Middle frontal gyrus (tissue), 1 donor: Measurements from ENCODE around the gene FHIT.
"Not testable (repeated sequence)": the region's sequence is repeated elsewhere in the genome, so short reads cannot be mapped to it uniquely, and the experiment has no call there.

ENCODE experiments used
- DNase-seq: peaks from one replicate; pipeline ENCODE4 v3.0.0-alpha.2; 2015; ENCODE audit warnings: low spot score; ENCODE audit errors: extremely low spot score

The FHIT gene

DNA sequence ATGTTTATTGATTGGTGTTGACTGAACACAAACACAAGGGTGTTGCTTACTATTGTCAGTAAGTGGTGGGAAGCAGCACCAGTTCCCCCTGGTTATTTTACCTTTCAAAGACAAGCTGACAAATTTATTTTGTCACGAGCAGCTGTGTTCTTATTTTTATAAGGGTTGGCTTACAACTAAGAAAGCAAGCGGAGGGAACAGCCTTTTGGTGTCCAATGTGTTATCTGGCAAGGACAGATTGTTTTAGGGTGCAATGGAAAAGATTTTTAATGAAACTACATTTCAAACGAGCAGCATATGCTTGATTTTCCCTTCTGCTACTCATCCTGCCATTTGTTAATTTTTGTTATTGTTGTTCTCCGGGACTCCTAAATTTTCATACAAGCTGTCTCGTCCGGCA is 1280.9 kb downstream of the FHIT start:
- no peak for DNase-seq

DNA sequence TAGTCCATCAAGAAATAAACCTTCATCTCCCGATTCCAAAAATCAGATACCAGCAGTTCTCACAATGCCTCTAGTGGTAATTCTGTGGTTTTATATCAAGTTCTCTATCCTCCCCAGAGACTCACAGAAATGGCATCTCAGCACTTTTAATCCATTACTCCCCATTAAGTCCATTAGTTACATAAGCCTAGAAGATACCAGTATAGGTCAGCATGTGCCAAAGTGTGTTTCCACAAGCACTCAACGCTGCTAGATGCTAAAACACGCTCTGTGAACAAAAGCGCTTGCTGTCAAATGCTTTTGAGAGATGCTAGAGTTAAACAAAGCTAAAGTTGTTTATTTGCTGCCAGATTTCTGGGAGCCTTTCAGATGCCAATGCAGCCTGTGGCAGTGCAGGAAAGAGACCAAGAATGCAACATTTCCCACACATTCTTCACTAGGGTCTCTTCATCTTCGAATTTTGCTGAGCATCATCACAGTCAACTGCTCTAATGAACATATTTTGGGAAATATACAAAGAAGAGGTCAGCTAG is 1282.7 kb downstream of the FHIT start:
- no peak for DNase-seq

DNA sequence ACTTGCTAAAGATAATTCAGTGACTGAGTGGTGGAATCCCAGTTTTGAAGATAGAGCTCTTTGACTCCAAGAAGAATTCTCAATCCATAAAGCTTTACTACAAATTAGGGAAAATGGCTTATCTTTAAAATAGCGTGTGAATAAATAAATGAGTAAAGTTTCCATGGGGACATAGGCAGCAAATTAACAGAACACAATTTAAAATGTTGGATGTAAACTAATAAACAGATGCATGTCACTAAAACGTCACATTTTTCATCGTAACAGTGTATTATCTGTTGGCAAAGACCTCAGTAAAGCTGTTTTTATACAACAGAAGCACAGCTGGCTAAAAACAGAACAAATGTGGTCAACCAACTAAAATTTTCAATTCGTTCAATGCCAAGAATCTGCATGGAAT is 1287.6 kb downstream of the FHIT start:
- DNase-seq: no peak

DNA sequence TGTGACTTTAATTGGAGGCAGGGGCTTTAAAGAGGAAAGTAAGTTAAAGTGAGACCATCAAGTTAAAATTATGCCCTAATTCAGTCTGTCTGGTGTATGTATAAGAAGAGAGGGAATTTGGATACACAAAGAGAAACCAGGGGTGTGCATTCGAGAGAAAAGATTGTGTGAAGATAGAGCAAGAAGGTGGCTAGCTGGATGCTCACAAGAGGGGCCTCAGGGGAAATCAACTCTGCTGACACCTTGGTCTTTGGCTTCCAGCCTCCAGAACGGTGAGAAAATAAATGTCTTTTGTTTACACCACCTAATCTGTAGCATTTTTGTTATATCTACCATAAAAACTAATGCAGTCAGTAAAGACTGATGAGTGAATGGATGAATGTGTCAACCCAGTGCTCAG is 1294.1 kb downstream of the FHIT start:
- DNase-seq: no peak

DNA sequence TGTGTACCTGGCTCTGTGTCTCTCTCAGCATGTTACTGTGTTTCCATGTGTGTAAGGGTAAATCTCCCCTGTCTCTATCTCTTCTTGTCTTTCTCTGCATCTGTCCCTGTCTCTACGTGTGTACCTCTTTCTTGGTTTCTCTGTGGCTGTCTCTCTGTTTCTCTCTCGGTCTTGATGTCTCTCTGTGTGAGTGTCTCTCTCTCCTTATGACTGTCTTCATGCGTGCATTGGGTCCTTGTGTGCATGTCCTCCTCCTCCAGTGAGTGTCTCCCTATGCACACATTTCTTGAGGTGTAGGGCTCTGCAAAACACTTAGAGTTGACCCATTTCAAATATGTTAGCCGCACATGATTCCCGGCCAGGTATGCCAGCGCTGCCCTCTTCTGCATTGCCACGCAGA is 1298.1 kb downstream of the FHIT start:
- no peak for DNase-seq

DNA sequence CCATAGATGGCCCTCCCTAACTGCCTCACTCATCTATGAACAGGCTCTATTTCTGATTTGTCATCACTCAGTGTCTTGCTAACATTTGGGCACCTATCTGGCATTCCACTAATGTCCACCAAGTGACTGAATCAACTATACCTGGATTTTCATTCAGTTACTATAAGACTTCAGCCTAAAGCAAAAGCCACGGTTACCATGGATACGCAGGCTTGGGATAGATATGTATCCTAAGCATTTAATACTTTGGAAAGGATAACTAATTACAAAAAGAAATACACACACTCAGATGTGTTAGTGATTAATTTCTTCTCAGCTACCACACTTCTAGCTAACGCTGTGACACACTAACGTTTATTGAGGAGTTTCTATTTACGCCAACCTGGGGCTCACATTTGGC is 1301.9 kb downstream of the FHIT start:
- DNase-seq: no peak

DNA sequence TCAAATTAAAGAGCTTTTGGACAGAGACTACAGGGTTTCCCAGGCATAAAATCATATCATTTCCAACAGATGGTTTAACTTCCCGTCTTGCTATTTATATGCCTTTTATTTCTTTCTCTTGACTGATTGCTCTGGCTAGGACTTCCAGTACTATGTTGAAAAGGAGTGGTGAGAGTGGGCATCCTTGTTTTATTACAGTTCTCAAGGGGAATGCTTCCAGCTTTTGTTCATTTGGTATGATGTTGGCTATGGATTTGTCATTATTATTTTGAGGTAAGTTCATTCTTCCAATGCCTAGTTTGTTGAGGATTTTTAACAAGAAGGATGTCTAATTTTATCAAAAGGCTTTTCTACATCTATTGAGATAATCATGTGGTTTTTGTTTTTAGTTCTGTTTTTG is 1304.9 kb downstream of the FHIT start:
- DNase-seq: no peak

DNA sequence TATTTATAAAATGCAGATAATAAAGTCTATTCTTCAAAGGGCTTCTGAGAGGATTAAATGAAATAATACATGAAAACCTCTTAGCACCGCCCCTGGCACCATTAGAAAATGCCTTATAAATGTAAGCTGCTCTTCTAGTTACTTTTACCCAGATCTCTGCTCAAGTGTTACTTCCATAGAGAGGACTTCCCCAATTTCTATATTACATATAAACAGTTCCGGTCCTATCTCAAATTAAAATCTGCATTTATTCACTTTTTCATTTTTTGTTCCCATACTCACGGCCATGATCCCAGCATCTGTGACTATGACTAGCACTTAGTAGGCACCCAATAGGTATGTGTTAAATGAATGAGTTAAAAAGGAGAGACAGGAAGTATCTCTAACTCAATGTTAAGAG is 1310.5 kb downstream of the FHIT start:
- DNase-seq: no peak

DNA sequence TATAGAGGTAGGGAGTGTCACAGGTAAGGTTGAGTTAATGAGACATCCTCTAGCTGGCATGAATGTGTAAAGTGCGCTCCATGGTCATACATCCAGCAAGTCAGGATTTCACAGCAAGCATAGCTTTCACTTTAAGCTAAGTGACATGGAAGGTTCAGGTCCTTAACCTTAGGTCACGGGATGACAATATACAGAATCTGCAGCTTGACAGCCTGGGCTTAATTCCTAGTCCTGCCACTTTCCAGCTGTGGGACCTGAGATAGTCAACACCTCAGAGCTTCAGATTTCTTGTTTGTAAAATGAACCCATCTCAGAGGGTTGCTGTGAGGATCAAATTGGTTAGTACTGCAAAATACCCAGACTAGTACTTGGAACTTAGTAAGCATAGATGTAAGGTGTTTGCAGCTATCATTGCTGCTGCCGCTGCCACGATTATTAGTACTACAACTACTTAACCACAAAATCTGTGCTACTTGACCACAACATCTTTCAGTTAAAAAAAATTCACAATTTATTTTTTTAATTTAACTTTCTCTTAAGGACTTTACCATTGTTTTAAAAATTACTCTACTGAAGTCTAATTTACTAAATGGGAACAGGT is 1311.3 kb downstream of the FHIT start:
- no peak for DNase-seq

DNA sequence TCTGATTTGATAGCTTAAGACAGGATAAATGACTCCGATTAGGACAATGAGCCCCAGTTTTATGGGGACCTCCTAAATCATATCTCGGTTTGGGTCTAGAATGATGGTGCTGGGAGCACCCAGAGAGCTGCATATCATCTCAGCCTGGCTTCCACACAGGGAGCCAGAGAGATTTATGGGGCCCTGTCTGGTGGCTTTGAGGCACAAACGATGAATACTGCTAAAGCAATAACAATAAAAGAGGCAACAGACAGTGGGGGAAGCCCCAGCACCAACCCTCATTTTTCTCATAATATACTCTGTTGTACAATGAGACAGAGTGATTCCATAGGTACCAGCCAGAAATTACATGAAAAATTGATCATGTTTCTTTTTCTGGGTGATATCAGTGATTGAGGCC is 1312.4 kb downstream of the FHIT start:
- no peak for DNase-seq

DNA sequence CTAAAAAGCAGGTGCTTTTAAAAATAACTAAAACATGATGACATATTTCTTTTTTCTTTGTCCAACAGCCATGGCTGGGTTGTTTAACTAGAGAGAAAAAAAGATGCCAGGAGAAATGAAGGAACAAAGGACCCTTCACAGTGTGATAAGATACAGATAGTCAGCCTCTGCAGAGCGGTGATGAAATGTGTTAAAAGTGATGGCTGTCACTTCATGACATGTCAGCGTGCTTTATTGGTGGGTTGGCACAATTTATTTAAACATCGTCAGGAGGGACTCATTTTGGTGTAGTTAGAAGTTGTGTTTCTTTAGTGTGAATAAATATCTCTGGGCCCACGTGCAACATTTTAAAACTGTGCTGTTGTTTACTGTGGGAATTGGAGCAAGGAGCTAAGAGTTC is 1314.1 kb downstream of the FHIT start:
- no peak for DNase-seq

DNA sequence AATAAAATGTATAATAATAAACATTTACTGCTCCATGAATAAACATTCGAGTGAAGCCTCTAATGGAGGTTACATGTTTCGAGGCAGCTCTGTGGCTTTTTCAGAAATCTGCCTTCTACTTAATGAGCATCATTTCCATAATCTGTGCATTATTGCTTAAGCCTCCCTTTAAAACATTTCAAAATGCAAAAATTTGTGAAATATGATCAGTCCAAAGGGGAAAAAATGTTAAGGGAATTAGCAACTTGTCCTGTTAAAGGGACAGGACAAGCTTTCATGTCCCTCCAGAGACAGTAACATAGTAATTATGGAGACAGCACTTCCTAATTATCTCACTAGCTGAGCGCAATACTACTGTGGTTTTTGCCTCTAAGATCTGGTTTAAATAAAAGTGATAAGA is 1314.8 kb downstream of the FHIT start:
- no peak for DNase-seq

DNA sequence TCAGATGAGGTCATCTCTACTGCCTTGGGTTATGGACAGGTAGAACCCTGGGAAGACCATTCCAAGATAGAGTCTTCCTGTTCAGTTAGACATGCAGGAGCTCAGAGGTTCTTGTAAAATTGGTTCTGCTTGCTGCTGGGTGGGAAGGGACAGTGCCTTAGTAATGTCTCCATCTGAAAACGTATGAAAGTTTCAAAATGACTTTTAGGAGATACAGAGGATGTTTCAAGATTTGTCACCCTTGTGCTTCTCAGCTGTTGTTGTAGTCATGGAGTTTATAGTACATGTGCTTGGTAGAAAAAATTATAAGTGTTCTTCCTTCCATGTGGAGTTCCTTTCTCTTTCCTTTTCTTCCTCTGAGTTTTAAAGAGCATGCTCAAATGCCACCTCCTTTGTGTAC is 1316.2 kb downstream of the FHIT start:
- no peak for DNase-seq

DNA sequence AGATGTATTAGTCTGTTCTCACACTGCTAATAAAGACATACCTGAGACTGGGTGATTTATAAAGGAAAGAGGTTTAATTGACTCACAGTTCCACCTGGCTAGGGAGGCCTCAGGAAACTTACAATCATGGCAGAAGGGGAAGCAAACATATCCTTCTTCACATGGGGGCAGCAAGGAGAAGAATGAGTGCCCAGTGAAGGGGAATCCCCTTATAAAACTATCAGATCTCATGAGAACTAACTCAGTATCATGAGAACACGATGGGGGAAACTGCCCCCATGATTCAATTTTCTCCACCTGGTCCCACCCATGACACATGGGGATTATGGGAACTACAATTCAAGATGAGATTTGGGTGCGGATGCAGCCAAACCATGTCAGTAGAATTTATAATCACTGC is 1316.7 kb downstream of the FHIT start:
- DNase-seq: not testable (repeated sequence)

DNA sequence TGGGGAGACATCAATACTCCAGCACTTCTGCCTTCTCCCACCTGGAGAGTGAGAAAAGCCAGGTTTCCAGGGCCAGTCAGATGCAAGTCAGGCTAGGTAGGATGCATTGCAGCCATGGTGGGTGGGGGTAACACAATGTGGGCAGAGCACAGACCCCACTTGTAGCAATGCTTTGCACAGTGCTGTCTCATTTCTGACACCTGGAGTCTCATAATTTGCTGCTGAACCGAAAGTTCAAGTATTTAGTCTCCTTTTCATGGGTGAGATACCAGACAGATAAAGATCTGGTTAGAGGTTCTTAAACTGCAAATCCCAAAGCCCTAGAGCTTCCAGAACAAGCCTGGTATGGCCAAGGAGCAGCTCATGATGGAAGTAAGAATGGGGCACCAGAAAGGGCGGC is 1321.1 kb downstream of the FHIT start:
- DNase-seq: no peak

DNA sequence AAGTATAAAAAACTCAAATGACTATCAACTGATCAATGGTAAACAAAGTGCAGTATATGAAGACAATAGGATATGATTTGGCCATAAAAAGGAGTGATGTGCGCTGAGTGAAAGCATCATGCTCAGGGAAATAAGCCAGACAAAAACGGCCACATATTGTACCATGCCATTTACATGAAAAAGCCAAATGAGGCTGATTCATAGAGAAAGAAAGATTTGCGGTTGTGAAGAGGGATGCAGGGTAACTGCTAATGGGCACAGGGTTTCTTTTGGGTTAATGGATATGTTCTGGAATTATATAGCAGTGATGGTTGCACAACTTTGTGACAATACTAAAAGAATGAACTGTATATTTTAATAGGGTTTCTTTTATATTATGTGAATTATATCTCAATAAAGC is 1324.2 kb downstream of the FHIT start:
- no peak for DNase-seq

DNA sequence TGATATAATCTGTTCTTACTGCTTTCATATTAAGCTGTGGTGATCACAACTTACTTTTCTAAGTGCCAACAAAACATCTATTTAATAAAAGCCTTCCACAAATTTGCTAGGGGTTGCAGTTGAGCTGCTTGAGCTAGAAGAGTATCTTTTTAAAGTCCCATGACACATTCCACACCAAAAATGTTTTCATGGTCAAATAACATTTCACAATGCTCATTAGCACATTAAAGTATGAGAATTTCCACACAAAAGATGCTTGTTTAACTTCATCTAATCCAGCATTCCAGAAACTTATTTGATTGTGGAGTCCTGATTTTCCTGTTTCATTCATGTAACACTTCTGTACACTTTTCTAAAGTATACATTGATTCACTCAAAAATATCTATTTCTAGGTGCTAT is 1325.3 kb downstream of the FHIT start:
- no peak for DNase-seq

DNA sequence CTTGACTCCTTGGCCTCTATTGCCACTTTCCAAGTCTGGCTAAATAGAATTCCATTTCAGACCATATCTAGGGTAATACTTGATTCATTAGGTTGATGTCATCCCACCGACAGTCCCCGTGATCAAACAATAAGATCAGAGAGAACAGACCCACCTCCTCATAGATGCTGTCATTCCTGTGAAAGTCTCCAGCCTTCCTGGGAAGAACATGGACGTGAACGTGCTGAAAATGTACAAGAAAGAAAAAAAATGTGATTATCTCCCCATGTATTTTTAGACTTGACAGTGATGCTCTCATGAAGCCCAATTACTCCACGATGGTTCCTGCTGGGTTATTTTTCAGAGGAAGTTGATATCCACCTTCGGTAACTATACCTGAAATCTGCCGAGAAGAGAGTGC is 1329.1 kb downstream of the FHIT start:
- DNase-seq: no peak

DNA sequence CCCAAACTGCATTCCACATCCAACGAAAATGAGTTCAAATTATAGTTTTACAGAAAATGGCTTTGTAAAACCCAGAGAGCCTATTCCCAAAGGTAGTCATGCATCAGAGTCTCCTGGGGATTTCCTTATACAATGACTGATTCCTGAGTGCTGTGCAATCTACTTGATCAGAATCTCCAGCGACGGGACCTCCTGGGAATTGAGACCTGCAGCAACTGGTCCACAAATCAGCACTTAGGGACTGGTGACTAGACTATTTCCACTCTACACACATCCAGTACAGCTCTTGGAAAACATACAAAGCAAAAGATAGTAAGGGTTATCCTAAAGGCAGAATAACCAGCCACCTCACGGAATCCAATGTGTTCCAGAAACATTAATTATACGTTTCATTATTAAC is 1330.4 kb downstream of the FHIT start:
- no peak for DNase-seq

DNA sequence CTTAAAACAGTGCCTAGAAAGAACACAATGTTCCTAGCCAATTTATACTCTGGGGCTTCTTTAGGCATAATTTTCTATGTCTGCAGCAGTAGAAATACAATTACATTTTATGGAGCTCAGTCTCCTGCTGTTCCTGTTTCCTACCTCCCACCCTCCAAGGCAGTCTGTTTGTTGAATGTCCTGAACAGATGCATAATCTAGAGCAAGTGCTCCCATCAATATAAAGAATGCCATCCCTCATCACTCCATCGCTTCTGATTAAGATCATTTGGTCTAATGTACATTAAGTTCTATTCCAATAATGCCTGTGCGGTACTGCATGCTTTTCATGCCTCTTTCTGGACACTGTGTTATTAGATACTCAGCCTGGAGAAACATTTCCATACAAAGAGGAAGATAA is 1331.7 kb downstream of the FHIT start:
- DNase-seq: no peak

DNA sequence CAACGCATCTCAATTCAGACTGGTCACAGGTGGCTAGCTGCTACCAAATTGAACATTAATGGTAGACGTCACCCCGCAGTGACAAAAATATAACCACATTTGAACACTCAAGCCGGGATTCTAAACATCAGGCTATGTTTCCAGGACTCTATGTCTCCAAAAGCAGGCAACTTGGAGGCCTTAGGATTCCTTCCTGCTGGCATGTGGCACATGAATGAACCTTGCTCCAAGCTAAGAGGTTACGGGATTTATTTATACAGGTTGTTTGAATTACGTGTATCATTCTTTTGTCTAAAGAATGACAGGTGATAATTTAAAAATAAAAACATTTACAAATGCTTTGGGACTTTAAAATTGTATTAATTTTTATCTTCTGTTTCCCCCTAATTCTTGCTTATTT is 1337.0 kb downstream of the FHIT start:
- DNase-seq: no peak

DNA sequence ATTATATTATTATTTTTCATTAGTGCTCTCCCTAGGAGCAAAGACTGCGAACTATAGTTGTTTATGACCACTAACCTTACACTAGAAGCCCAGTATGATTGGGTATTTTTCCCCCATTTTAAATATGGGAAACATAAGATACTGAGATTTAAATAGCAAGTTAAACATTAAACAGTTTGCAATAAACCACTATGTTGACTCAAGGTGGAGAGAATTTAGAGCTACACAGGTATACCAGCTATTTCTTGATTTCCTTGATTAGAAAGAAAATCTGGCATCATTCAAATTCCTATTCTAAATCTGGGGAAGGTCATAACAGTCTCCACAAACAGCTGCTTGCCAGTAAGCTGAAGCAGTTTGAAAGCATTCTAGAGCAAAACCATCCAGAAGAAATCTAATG is 1337.6 kb downstream of the FHIT start:
- no peak for DNase-seq

DNA sequence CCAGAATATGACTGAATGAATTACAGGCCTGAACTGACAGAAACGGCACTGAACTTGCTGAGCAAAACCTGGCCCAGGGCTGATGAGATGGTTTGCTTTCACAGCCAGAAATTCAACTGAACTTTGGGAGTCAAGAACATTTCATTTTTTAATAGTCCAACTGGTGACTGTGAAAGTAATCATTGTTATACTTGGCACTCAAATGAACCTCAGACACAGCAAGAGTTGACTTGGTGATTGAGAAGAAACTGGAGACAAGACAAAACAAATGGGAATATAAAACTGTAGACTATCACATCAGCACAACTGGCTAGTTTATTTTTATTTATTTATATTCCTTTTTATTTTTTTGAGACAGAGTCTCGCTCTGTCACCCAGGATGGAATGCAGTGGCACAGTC is 1342.6 kb downstream of the FHIT start:
- no peak for DNase-seq

DNA sequence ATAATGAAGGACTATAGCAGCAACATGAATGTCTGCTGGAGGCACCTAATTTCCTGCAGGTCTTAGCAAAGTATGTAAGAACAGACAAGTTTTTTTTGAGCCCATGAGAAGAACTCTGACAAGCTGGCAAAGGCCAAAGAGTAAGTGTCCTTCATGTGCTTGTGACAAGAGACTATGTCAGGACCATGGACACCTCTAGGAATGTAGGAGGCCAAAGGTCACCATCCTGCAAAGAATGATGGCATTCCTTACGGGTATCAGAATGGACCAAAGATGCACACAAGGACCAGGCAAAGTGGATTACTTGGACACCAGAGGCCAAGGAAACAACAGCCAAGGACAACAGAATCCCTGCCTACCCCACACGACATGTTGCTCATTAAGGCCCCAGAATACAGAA is 1343.0 kb downstream of the FHIT start:
- no peak for DNase-seq
